BE2C (cell line): Measurements from ENCODE around the gene TEX29.

ENCODE experiments used
- DNase-seq: peaks from one replicate; pipeline ENCODE4 v3.0.0-alpha.2; 2020
- H3K27me3 ChIP-seq: fragments of 250-450 bp; sonication (Bioruptor Pico); 2 replicates; pipeline ENCODE4 v1.5.1; 2020; ENCODE audit warnings: mild to moderate bottlenecking
- H3K36me3 ChIP-seq: fragments of 250-450 bp; sonication (Bioruptor Pico); 2 replicates; pipeline ENCODE4 v1.5.1; 2020; ENCODE audit warnings: mild to moderate bottlenecking
- H3K4me1 ChIP-seq: fragments of 250-450 bp; sonication (Bioruptor Pico); 2 replicates; pipeline ENCODE4 v1.5.1; 2020
- H3K4me3 ChIP-seq: 2 replicates; pipeline ENCODE4 v1.5.1; 2011; ENCODE audit warnings: low read depth, low read length
- H3K9me3 ChIP-seq: fragments of 250-450 bp; sonication (Bioruptor Pico); 2 replicates; pipeline ENCODE4 v1.5.1; 2020
- TF ChIP-seq, protein P1 (sequence below): IDR thresholded peaks from 2 replicates; pipeline ENCODE4 v1.5.1; 2012; ENCODE audit warnings: mild to moderate bottlenecking, low read depth, low read length

Gene TEX29

DNA sequence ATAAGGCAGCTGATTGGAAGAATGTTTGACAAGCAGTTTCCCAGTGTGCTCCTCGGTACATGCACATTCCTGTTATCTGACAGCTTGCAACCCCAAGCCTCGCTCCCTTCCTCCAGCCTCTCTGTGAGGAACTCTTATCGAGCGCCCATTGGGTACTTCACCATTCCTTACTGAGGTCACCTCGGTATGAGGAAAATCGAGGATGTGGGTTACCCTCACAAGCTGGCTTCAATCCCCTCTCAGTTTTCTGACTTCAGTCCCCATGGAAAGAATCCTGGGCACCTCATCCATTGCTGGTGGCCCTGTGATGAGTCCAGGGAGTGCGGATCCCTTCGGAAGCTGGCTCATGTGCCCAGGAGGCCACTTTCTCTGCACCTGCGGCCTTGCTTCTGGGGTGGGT is 17.3 kb downstream of the TEX29 start:
- TF ChIP-seq, protein P1, sequence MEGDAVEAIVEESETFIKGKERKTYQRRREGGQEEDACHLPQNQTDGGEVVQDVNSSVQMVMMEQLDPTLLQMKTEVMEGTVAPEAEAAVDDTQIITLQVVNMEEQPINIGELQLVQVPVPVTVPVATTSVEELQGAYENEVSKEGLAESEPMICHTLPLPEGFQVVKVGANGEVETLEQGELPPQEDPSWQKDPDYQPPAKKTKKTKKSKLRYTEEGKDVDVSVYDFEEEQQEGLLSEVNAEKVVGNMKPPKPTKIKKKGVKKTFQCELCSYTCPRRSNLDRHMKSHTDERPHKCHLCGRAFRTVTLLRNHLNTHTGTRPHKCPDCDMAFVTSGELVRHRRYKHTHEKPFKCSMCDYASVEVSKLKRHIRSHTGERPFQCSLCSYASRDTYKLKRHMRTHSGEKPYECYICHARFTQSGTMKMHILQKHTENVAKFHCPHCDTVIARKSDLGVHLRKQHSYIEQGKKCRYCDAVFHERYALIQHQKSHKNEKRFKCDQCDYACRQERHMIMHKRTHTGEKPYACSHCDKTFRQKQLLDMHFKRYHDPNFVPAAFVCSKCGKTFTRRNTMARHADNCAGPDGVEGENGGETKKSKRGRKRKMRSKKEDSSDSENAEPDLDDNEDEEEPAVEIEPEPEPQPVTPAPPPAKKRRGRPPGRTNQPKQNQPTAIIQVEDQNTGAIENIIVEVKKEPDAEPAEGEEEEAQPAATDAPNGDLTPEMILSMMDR: no peak
- no peak overlapping the region for H3K4me3 ChIP-seq
- no peak for DNase-seq
- H3K4me1 ChIP-seq: no peaks in the 10 kb centered on the region
- no peaks in the 10 kb centered on the region for H3K9me3 ChIP-seq
- H3K27me3 ChIP-seq: peaks cover 30% of the 10 kb centered on the region
- no peaks in the 10 kb centered on the region for H3K36me3 ChIP-seq

DNA sequence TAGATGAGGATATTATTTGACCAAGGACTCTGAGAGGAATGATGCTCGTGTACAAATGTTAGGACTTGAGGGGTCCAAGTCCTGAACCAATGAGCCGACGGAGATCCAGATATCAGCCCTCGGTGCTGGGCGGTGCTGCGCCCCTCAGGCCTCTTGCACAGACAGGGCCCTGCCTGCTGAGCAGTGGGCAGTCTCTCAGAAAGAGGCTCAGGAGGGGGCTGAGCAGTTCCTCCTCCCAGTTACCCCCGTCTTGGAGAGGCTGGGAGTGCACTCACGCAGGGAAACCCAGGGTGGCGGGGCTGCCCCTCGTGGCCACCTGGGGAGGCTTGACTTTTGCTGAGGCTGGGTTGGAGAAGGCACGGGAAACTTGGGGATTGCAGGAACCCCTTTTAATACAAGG is 18.4 kb downstream of the TEX29 start:
- no peaks in the 10 kb centered on the region for H3K36me3 ChIP-seq
- no peak overlapping the region for H3K4me3 ChIP-seq
- DNase-seq: no peak
- no peaks in the 10 kb centered on the region for H3K9me3 ChIP-seq
- no peaks in the 10 kb centered on the region for H3K4me1 ChIP-seq
- TF ChIP-seq, protein P1: no peak
- peaks cover 24% of the 10 kb centered on the region for H3K27me3 ChIP-seq

DNA sequence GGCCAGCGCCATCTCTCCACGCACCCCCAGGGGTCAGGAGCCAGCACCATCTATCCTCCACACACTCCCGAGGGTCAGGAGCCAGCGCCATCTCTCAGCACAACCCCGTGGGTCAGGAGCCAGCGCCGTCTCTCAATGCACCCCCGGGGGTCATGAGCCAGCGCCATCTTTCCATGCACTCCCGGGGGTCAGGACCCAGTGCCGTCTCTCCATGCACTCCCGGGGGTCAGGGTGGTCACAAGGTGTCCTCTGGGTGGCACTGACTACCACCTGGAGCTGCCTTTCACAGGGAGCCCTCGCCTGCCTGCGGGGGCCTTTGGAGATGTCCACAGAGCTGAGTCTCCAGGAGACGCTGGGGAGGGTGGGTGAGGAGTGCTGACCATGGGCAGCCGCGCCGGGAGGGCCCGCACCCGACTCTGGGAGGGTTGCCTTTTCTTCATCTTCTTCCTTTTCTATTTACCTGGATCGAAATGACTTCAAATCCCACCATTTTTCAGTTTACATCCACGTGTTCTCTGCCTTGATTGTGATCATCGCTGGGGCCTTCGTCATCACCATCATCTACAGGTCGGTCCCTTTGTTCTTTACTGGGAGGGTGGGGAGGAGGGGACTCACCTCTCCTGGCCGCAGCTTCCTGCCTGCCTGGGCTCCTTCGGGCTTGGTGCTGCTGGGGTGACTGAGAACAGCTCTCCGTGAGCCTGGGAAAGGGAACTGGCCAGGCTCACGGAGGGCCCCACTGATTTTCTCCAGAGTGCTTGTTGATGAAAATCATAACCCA is 19.1 kb downstream of the TEX29 start:
- TF ChIP-seq, protein P1: no peak
- H3K27me3 ChIP-seq: peaks cover 19% of the 10 kb centered on the region

DNA sequence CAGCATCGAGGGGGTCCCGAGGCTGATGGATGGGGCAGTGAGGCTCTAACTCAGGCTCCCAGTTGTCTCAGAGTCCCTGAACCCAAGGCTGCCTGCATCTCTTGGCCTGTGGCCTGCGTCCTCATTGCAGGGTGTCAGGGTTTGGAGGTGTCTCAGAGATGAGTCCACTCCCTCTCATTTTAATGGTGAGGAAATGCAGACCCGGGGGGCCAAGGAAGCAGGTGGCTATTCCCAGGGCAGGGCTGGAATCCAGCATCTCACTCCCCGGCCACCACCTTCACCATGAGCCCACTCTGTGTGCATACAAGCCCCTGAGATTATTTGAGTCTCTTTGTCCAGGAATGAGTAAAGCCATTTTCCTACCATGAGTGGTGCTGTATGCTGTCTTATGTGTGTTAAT is 21.4 kb downstream of the TEX29 start:
- peaks cover 19% of the 10 kb centered on the region for H3K27me3 ChIP-seq
- H3K9me3 ChIP-seq: no peaks in the 10 kb centered on the region
- TF ChIP-seq, protein P1: no peak
- H3K36me3 ChIP-seq: no peaks in the 10 kb centered on the region
- no peak for DNase-seq
- no peaks in the 10 kb centered on the region for H3K4me1 ChIP-seq
- H3K4me3 ChIP-seq: no peak overlapping the region

More for the DNA sequence above, 19.1 kb downstream of the TEX29 start:
- no peaks in the 10 kb centered on the region for H3K4me1 ChIP-seq
- no peaks in the 10 kb centered on the region for H3K9me3 ChIP-seq
- H3K4me3 ChIP-seq: no peak overlapping the region
- no peak for DNase-seq
- no peaks in the 10 kb centered on the region for H3K36me3 ChIP-seq

DNA sequence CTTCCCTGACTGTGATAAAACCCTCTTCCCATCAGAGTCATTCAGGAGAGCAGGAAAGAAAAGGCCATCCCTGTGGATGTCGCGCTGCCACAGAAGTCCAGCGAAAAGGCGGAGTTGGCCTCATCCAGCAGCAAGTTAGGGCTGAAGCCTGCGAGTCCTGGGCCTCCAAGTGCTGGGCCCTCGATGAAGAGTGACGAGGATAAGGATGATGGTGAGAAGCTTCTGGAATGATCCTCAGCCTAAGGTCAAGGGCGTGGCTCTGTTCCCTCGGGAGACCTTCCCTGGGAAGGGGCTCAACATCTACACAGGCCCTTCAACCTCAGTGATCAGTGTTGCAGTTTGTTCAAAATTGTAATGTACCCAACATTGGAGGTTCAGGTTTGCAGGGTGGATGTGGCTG is 22.3 kb downstream of the TEX29 start:
- TF ChIP-seq, protein P1: no peak
- H3K9me3 ChIP-seq: no peaks in the 10 kb centered on the region
- no peaks in the 10 kb centered on the region for H3K36me3 ChIP-seq
- H3K4me1 ChIP-seq: no peaks in the 10 kb centered on the region
- no peak overlapping the region for H3K4me3 ChIP-seq
- peaks cover 16% of the 10 kb centered on the region for H3K27me3 ChIP-seq
- no peak for DNase-seq

DNA sequence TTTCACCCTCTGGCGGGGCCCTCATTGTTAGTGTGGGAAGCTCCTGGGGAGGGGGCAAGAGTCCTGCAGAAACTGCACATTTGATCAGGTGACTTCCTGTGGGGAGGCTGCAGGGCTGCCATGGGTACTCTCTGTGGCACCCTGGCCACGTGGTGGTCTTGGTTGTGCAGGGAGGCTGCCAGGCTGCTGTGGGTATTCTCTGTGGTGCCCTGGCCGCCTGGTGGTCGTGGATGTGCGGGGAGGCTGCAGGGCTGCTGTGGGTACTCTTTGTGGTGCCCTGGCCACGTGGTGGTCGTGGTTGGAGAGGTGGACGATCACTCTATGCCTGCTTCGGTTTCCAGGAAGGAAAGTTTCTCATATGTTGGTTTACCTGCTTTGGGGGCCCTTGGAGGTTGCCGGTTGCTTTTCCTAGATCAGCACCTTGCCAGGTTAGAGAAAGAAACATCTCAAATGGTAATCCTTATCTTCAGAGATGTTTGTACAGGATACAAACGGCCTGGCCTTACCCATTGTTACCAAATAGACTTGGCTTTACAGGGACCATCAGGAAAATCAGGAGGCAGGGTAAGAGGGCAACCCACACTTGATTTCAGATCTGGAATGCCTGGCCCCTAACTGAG is 22.9 kb downstream of the TEX29 start:
- Histone ChIP-seq H3K9me3 (no peaks in the 10 kb centered on the region), H3K36me3 (no peaks in the 10 kb centered on the region), H3K4me1 (no peaks in the 10 kb centered on the region), H3K4me3 (no peak overlapping the region), H3K27me3 (peaks cover 14% of the 10 kb centered on the region)
- TF ChIP-seq, protein P1: no peak
- DNase-seq: no peak
